CD4-positive, alpha-beta T cell treated with Interleukin-1 beta for 1 hour (primary cell): ENCODE measurements around the gene BLVRB.
"Not testable (repeated sequence)": the region's sequence is repeated elsewhere in the genome, so short reads cannot be mapped to it uniquely, and the experiment has no call there.

Source experiments
- DNase-seq, 2 donors: peaks; one replicate each; pipeline ENCODE4 v3.0.0-alpha.2; 2020 to 2022

BLVRB gene

GRCh38 chr19:40475878-40476644, 10.5 kb upstream of the BLVRB start:
- not testable (repeated sequence) for DNase-seq

GRCh38 chr19:40474737-40475136, 9.2 kb upstream of the BLVRB start:
- no peak for DNase-seq

- no peak for DNase-seq
Observed at GRCh38 chr19:40472516-40472915, 7.0 kb upstream of the BLVRB start.

- DNase-seq, result no peak
Observed at GRCh38 chr19:40471111-40471510, 5.6 kb upstream of the BLVRB start.

DNA sequence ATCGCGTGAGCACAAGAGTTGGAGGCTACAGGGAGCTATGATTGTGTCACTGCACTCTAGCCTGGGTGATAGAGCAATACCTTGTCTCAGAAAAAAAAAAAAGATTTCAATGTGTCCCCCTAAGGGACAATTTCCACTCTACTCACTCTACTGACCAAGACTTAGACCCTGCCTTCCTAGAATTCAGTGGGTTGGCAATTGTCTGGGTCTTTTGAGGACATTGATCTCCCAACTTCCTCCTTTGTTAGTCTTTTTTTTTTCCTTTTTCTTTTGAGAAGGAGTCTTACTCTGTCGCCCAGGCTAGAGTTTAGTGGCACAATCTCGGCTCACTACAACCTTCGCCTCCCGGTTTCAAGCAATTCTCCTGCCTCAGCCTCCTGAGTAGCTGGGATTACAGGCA, 3.5 kb upstream of the BLVRB start:
- no peak for DNase-seq

- no peak for DNase-seq
Observed at GRCh38 chr19:40466985-40467734, 1.6 kb upstream of the BLVRB start, which contains the start of gene SPTBN4. SPTBN4 (plus strand) TSS chr19:40467001; CDS start chr19:40472622, 5,621 bp downstream.

DNA sequence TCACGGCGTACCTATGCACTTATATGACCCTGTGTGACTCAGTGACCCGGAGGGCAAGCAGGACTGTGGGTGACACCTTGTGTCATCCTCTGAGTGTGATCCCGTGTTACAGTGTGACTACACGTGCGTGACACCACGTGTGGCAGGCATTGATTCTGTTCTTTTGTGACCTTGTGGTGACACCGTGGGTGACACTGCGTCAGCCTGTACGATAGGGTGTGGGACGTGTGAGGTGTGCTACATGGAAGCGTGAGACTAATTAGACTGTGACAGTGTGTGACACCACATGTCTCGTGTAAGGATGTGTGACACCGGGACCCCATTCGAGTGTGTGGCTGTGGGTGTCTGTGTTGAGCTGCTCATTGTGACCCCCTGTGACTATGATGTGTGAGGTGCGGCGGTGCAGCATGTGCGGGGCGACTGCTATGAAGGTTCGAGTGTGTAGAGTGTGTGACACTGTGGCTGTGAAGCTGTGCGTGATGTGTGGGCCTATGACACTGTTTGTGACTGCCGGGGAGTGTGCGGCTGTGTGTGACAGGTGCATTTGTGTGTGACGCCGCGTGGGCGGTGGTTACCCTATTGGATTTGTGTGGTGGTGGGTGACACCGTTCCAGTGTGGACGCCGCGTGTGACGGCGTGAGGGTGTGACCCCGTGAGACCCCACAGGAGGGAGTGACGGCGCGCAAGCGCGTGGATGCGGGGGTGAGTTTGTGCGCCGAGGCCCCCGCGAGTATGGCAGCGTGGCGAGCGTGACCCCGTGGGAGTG, 857 bp upstream of the BLVRB start:
- peak; percentile 84 to 88 for DNase-seq

- peak; percentile 43 to 45 for DNase-seq
Observed at GRCh38 chr19:40465025-40465556, 454 bp downstream of the BLVRB start.

GRCh38 chr19:40464059-40465024, 1.2 kb downstream of the BLVRB start:
- DNase-seq, result peak; percentile 66 to 77

DNA sequence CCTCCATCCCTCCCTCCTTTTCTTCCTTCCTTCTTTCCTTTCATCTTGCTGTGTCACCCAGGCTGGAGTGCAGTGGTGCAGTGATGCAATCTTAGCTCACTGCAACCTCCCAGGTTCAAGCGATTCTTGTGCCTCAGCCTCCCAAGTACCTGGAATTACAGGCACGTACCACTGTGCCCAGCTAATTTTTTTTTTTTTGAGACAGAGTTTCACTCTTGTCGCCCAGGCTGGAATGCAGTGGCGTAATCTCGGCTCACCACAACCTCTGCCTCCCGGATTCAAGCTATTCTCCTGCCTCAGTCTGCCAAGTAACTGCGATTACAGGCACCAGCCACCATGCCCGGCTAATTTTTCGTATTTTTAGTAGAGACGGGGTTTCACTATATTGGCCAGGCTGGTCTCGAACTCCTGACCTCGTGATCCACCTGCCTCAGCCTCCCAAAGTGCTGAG, 1.9 kb downstream of the BLVRB start:
- not testable (repeated sequence) for DNase-seq

GRCh38 chr19:40461669-40462221, 3.8 kb downstream of the BLVRB start:
- peak in 1 of 2 donors; percentile 29 for DNase-seq

- no peak for DNase-seq
Observed at GRCh38 chr19:40460185-40460584, 5.4 kb downstream of the BLVRB start.

- no peak for DNase-seq
Observed at GRCh38 chr19:40458597-40458974, 7.0 kb downstream of the BLVRB start.

GRCh38 chr19:40457953-40458596, 7.5 kb downstream of the BLVRB start:
- no peak for DNase-seq

GRCh38 chr19:40457048-40457447, 8.5 kb downstream of the BLVRB start:
- DNase-seq, result no peak

DNA sequence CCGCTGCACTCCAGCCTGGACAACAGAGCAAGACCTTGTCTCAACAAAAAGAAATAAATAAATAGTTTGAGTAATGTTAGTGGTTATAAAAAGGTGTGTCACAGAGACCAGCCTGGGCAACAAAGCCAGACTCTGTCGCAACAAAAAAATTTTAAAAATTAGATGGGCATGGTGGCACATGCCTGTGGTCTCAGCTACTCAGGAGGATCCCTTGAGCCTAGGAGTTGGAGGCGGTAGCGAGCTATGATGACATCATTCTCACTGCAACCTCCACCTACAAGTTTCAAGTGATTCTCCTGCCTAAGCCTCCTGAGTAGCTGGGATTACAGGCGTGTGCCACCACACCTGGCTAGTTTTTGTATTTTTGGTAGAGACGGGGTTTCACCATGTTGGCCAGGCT, 11.6 kb downstream of the BLVRB start:
- DNase-seq, result not testable (repeated sequence)

- no peak for DNase-seq
Observed at GRCh38 chr19:40453151-40453735, 12.3 kb downstream of the BLVRB start.

DNA sequence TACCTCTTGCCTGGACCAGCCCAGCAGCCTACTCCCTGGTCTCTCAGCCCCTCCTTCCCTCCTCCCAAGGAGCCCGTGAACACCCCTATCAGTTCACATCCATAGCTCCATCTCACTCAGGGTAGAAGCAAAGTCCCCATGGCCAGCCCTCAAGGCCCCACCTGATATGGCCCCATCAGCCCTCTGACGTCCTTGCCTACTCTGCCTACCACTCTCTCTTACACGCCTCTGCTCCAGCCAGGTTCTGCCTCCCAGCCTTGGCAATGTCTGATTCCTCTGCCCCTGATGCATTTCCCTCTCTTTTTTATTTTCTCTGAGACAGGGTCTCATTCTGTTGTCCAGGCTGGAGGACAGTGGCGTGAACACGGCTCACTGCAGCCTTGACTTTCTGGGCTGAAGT, 13.5 kb downstream of the BLVRB start:
- no peak for DNase-seq

DNA sequence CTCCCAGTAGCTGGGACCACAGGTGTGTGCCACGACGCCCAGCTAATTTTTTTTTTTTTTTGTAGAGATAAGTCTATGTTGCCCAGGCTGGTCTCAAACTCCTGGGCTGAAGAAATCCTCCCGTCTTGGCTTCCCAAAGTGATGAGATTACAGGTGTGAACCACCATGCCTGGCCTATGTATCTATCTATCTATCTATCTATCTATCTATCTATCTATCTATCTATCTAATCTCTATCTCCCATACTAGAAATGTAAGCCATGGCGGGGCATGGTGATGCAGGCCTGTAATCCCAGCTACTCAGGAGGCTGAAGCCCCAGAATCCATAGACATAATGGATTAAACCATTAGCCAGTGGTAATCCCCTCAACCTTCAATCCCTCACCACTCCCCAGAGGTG, 14.9 kb downstream of the BLVRB start:
- no peak for DNase-seq

DNA sequence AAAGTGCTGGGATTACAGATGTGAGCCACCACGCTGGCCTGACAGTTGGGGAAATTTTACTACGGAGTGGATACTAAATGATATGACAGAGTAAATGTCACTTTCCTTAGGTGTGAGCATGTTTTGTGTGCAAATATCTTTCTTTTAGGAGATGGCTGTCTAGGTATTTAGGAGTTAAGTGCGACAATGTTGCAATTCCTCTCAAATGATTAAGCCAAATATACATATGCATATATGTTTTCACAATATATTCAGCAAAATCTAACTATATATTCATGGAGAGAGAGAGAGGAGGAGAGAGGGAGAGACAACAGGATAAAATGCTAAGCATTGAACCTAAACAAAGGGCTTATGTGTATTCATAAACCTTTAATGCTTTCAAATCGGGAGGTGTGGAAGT, 16.0 kb downstream of the BLVRB start:
- DNase-seq, result no peak
